ENCODE measurements around the gene NCKIPSD.

The NCKIPSD gene

GRCh38 chr3:48647714-48648113 is 38.0 kb downstream of the NCKIPSD start:
- no peak for DNase-seq (ENCODE audit: low read depth)

GRCh38 chr3:48644898-48645760 is 40.6 kb downstream of the NCKIPSD start:
- DNase-seq (ENCODE audit: low read depth): no peak

- DNase-seq (ENCODE audit: low read depth): no peak
Observed at GRCh38 chr3:48642605-48643004, 43.1 kb downstream of the NCKIPSD start.

GRCh38 chr3:48641396-48641795 is 44.3 kb downstream of the NCKIPSD start:
- DNase-seq (ENCODE audit: low read depth): no peak

- DNase-seq (ENCODE audit: low read depth): no peak
Observed at GRCh38 chr3:48639944-48640606, 45.6 kb downstream of the NCKIPSD start.

DNA sequence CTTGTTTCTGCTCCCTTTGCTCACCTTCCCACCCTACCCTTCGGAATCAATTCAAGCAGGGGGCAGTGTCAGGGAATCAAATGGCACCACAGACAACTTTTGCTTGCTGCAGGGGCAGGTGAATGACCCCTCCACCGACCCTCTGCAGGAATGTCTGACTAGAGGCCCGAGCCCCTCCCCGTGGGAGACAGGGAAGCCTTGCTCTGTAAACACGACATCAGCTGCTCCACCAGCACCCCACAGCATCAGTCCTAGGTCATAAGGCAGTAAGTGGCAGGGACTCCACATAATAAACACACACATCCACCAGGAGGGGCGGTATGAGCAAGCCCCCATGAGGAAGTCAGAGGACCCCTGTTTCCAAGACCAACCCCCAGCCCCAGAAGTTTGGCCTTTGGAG is 48.4 kb downstream of the NCKIPSD start:
- DNase-seq (ENCODE audit: low read depth): no peak

DNA sequence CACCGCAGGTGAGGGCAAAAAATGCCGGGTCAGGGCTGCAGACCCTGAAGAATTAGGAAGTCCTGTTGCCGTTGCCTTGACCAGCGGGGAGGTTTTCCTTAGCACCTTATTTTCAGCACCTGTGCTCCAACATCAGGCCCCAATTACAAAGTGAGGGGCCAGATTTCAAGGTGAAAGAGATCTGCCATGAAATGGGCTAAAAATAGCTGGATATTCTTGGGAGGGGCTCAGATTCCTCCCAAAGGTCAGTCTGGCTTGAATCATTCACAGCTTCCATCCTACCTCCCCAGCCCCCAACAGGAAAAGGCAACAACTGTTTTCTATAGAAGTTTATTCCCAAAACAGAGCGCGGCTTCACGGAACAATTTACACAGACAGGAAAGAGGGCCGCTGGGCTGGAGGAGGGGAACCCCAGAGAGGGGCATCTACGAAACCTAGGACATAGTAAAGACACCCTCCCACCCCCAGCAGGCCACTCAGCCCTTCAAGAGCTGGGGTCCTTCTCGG is 49.5 kb downstream of the NCKIPSD start:
- DNase-seq (ENCODE audit: low read depth): no peak

GRCh38 chr3:48635222-48636021 is 50.3 kb downstream of the NCKIPSD start, which contains the start of gene SLC26A6:
Gene SLC26A6, minus strand, starts transcription at chr3:48635461. Its CDS starts 68 bp downstream, at chr3:48635393.
- DNase-seq (ENCODE audit: low read depth): peak; percentile 74

- DNase-seq (ENCODE audit: low read depth): peak; percentile 17
Observed at GRCh38 chr3:48634661-48635221, 51.0 kb downstream of the NCKIPSD start.

GRCh38 chr3:48633743-48634142 is 52.0 kb downstream of the NCKIPSD start:
- no peak for DNase-seq (ENCODE audit: low read depth)

DNA sequence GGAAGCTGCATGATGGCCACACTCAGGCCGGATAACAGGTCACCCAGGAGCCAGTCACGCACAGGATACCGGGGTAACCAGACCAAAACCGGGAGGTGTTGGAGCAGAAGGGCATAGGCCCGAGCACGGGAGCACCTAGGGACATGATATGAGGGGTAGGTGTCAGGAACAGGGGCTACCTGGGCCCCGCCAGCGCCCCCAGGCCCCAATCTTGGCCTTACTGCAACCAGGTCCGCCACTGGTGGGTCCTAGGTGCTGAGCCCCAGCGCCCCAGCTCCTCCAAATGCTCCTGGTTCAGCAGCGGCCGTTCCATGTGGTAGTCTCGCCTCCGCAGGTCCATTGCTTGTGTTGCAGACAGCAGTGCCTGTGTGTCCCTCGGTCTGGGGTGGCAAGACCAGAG is 52.5 kb downstream of the NCKIPSD start:
- DNase-seq (ENCODE audit: low read depth): no peak

DNA sequence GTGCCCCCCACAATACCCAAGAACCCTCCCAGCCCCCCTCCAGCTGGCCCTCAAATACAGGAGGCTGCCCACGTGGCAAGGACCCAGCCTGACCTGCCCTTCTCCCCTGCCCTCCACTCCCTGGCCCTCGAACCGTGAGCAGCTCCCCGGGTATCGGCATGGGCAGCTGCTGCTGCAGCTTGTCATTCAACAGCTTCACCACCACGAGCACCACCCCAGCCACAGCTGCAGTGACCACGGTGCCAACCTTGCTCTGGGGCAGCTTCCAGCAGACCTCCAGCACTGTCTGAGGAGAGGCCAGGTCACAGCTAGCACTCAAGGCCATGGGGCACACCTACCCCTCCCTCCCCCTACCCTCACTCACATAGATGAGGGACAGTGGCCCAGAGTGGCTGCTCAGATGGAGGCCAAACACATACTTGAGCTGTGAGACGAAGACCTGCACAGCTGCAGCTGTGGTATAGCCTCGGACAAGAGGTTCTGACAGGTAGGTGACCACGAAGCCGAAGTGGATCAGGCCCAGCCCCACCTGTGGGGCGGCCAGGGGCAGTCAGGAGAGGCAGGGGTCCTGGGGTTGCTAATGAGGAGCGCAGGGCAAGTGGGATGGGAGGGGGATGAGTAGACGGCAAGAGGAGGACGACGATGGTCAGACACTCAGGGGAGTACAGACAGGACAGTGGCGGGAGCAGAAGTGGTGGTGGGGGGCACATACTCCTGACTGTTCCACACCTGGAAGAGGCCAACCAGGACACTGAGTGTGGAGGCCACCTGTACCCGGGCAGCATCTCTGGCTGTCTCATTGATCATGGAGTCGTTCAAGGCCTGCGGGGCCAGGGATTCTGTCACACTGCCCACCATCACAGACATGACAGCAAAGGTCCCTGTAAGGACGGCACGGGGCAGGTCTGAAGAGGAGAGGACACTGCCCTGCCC is 53.9 kb downstream of the NCKIPSD start:
- DNase-seq (ENCODE audit: low read depth): no peak

DNA sequence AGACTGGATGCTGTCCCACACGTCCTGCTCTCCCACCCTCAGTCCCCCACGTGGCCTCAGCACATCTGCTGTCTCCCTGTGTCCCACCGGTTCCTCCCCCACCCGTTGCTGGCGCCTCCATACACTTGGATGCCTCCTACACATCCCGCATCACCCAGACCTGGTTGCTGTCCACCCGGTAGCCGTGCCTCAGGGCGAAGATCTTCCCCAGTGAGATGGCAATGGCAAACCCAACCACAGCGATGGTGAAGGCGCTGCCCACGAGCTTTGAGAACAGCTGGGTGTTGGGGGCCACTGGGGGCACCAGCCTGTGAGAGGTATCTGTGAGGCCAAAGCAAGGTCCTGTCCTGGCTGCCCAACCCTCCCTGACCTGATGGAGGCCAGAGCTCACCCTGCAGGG is 54.9 kb downstream of the NCKIPSD start:
- no peak for DNase-seq (ENCODE audit: low read depth)

GRCh38 chr3:48630407-48630806 is 55.3 kb downstream of the NCKIPSD start:
- no peak for DNase-seq (ENCODE audit: low read depth)

DNA sequence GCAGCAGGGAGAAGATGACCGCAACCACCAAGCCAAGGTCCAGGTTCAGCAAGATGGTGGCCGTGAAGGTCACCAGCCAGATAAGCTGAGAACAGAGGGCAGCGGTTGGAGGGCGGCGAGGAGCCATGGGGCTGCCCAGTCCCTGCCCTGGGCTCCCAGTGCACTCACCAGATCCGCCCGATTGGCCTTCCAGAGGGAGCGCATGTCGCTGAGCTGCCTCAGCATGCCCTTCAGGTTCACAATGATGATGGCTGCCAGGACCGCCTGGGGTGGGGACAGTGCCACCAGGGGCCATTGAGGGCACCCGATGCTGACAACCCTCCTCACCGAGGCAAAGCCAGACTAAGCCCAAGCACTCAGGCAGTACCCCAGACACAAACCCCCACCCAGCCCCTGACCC is 55.8 kb downstream of the NCKIPSD start:
- DNase-seq (ENCODE audit: low read depth): no peak

DNA sequence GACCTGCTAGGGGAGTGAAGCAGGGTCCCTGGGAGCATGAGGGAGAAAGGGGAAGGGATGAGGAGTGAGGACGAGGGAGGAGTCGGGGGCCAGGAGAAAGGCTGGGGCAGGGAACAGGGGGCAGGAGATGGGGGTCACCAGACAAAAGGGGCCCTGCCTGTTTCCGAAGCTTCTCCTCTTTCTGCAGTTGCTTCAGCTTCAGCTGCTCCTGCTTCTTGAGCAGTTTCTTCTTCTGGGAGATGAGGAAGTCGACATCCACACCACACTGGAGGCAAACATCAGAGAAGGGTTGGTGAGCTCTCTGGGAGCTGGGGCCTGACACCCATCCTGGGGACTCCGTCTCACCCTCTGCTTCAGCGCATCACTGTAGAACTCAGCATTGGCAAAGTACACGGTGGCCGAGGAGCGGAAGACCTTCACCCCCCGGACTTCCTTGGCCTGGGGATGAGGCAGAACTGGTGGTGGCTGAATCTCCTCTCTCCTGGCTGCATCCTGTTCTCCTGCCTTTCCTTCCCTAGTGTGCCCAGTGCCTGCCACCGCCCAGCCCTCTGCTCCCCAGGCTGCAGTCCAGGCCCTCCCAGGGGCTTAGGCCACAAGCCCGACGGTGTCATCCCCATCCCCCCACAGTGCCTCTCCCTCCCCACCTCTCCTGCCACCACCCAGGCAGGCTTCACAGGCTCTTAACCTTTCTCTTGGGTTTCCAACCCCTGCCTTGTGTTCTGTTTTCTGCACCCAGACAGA is 57.3 kb downstream of the NCKIPSD start:
- no peak for DNase-seq (ENCODE audit: low read depth)

GRCh38 chr3:48625600-48625999 is 60.1 kb downstream of the NCKIPSD start:
- DNase-seq (ENCODE audit: low read depth): no peak

DNA sequence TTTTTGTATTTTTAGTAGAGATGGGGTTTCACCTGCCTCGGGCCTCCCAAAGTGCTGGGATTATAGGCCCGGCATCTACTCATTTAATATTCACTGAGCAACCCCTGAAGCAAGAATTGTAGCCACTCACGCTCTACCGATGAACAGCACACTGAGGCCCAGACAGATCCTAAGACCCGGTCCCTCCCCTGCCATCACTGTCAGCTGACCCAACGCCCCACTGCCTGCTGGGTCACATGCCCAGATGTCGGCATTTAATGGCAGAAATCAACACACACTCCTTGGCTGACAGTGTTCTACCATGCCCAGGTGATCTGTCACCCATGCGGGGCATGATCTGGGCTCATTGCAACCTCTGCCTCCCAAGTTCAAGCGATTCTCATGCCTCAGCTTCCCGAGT is 60.9 kb downstream of the NCKIPSD start:
- DNase-seq (ENCODE audit: low read depth): no peak

GRCh38 chr3:48623851-48624547 is 61.7 kb downstream of the NCKIPSD start:
- DNase-seq (ENCODE audit: low read depth): no peak
